ELR (cell line): ENCODE results near the gene RPS2.
"Not testable (repeated sequence)": the region's sequence is repeated elsewhere in the genome, so short reads cannot be mapped to it uniquely, and the experiment has no call there.

ENCODE experiments used
- DNase-seq: peaks from one replicate; pipeline ENCODE4 v3.0.0-alpha.2; 2015; ENCODE audit warnings: low read depth

The RPS2 gene

GRCh38 chr16:1964506-1965395 is at the start of gene RPS2:
Gene RPS2 (minus strand): TSS chr16:1964826. CDS start chr16:1964625, 201 bp downstream.
- peak; percentile 99 for DNase-seq

DNA sequence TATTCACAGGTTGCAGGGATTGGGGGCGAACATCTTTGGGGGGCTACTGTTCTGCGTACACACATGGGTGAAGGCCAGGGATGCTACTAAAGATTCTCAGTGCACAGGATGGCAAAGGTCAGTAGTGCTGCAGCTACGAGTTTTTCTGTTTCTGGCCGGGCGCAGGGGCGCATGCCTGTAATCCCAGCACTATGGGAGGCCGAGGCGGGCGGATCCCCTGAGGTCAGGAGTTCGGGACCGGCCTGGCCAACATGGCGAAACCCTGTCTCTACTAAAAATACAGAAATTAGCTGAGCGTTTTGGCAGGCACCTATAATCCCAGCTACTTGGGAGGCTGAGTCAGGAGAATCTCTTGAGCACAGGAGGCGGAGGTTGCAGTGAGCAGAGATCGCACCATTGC is 48.9 kb upstream of the RPS2 start:
- no peak for DNase-seq

- DNase-seq = not testable (repeated sequence)
These were observed 47.1 kb upstream of the RPS2 start for GRCh38 chr16:2011726-2012125.

GRCh38 chr16:2009791-2010510 is 45.3 kb upstream of the RPS2 start, which contains the start of gene ZNF598:
Gene ZNF598 (minus strand): TSS chr16:2009821.
- peak; percentile 86 for DNase-seq

GRCh38 chr16:2009164-2009711 is 44.6 kb upstream of the RPS2 start:
- no peak for DNase-seq

DNA sequence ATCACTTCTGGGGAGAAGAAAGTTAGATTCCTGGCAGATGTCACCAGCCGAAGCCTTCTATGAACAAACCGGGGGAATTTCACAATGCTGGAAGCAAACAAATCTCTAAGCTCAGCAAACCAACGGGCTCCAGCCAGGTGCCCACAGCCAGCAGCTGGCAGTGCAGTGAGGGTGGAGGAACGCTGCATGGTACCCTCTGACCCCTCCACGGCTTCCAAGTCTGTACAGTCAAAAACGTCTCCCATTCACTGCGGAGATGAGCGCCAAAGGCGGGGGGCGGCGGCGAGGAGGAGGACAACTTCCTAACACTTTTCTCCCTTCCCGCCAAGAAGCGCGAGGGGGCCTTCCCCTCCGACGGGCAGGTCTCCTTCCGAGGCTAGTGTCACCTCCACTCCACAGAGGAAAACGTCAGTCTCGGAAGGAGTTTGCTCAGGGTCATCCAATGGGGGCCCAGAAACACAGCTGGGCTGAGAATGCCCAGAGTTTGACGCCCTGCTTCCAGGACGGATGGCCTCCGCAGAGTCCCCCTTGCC is 44.1 kb upstream of the RPS2 start:
- DNase-seq = peak; percentile 45

- DNase-seq = peak; percentile 61
These were observed 43.4 kb upstream of the RPS2 start for GRCh38 chr16:2008009-2008526.

- no peak for DNase-seq
These were observed 42.6 kb upstream of the RPS2 start for GRCh38 chr16:2007081-2007836.

GRCh38 chr16:2006317-2006716 is 41.7 kb upstream of the RPS2 start:
- no peak for DNase-seq

DNA sequence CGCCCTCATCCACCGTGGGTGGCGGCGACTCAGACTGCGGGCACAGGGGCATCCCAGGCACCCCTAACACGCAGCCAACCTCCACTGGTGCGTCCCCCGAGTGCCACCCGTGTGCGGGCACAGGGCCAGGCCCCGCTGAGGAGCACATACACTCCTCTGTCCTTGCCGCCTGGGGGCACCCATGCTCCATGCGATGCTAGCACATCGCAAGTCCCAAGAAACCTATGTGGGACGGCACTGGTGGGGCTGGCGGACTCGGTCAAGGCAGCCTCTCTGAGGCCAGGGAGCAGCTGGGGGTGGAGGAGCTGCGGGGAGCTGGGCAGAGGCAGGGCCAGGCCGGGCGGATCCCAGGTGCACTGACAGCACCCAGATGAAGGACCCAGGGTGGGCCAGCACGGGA is 41.0 kb upstream of the RPS2 start:
- no peak for DNase-seq

GRCh38 chr16:2004795-2005517 is 40.3 kb upstream of the RPS2 start:
- no peak for DNase-seq

DNA sequence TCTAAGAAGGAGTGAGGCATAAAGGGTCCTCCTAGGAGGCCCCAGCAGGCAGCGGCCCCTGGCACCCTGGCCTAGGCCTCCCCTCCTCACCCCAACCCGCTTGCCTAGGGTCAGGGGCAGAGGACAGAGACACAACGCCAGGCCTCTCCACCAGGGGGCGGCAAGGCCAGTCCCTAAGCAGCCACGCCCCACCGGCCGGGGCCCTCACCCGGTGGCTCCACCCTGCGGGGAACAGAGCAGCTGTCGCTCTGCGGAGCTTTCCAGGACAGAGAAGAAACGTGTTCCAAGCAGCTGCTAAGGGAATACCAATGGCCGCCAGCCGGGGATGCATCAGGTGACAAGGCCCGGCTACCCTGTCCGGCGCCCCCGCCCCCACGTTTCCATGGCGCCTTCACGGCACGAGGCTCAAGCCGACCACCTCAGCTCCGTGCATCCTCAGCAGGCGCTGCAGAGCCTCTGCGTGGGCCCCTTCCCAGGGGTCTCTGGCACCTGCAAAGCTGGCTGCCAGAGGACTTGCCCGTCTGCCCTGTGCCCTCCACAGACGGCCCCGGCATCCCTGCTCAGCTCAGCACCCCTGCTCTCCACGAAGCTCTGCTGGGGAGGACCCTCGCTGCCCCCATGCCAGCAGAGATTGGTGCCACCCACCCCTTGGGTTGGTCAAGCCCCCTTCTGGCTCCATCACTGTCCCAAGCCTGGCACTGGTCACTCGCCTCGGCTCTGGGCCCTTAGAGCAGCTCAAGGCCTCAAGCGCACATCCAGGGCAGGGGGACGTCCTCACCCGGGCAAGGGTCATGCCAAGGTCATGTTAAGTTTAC is 39.4 kb upstream of the RPS2 start:
- peak; percentile 83 for DNase-seq

- no peak for DNase-seq
These were observed 38.7 kb upstream of the RPS2 start for GRCh38 chr16:2003231-2003826.

- DNase-seq = no peak
These were observed 38.0 kb upstream of the RPS2 start for GRCh38 chr16:2002406-2003230.

- DNase-seq = no peak
These were observed 37.1 kb upstream of the RPS2 start for GRCh38 chr16:2001456-2002355.

DNA sequence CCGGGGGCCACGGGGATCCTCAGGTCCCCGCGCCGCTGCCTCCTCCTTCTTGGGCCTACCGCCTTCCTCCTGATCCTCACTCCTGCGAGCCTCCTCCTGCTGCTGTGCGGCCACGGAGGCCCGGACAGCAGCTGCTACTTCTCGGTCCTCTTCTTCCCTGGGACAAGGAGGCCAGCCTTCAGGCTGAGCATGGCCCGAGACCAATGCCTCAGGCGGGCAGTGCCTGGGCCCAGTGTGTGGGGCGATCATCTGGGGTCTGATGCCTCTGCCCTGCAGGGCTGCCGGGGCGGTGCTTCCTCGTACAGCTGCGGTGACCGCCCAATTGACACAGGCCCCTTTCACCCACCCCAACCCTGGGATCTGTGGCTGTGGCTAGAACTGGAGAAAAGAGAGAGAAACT is 36.4 kb upstream of the RPS2 start:
- no peak for DNase-seq

DNA sequence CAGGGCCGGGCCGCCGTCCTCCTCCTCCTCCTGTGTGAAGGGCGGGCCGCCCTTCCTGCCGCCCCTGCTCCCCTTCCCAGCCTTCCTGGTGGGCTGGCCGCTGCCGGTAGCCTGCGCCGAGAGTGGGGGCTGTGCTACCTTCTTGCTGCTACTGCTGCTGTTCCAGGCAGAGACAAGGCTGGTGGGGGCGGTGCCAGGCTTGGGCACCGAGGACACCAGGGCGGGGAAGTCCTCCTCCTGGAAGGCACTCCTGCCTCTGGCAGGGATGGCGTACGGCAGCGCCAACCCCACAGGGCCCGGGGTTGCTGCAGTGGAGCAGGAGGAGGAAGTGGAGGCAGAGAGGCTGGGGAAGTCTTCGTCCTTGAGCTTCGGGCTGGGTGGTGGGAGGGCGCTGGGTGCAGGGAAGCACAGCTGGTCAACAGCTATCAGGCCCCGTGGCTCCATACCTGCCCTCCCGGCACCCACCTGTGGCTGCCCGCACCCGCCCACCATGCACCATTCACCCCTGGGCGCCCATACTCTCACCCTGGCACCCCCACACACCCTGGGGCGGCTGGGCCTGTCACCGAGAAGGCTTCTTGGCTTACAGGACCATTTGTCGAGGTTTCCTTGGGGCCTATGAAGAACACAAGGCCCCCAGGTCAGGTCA is 35.4 kb upstream of the RPS2 start:
- DNase-seq = no peak
